ENCODE measurements around the gene STK32B.

STK32B gene

GRCh38 chr4:5125321-5125720 lies 74.0 kb downstream of the STK32B start:
- no peaks in the 10 kb centered on the region for H3K4me1 ChIP-seq (ENCODE audit: control insufficient read depth in 1 of 2, insufficient read depth in 1 of 2, low read depth in 1 of 2, low read length in 1 of 2)
- no peak for TF ChIP-seq CTCF (IDR thresholded peaks at IDR 0.05)
- H3K36me3 ChIP-seq = no peaks in the 10 kb centered on the region
- H3K27me3 ChIP-seq = no peaks in the 10 kb centered on the region
- H3K9me3 ChIP-seq = no peaks in the 10 kb centered on the region
- no peak overlapping the region for H3K4me3 ChIP-seq (ENCODE audit: low read depth in 1 of 2, low read length in 1 of 2)
- no peak overlapping the region for H3K27ac ChIP-seq

DNA sequence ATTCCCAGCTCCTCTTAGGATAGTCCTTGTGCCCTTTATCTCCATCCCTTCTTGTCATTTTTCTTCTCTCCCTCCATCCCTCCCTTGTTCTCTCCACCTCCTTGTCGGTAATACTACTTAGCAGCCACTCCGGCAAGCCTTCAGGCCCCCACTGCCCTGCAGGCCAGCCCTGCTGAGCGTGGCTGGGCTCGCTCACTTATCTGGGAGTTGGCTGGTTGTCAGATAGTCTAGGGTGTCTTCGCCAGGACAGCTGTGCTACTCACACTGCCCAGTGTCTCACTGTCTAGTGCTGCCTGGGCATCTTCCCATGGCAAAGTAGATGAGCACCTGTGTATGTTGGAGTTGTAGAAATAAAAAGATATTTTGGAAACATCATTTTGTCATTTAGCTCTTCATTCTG lies 75.0 kb downstream of the STK32B start:
- H3K27ac ChIP-seq = no peak overlapping the region
- no peak for TF ChIP-seq CTCF (IDR thresholded peaks at IDR 0.05)
- H3K4me1 ChIP-seq (ENCODE audit: control insufficient read depth in 1 of 2, insufficient read depth in 1 of 2, low read depth in 1 of 2, low read length in 1 of 2) = no peaks in the 10 kb centered on the region
- H3K27me3 ChIP-seq = no peaks in the 10 kb centered on the region
- H3K4me3 ChIP-seq (ENCODE audit: low read depth in 1 of 2, low read length in 1 of 2) = no peak overlapping the region
- no peaks in the 10 kb centered on the region for H3K36me3 ChIP-seq
- H3K9me3 ChIP-seq = no peaks in the 10 kb centered on the region

DNA sequence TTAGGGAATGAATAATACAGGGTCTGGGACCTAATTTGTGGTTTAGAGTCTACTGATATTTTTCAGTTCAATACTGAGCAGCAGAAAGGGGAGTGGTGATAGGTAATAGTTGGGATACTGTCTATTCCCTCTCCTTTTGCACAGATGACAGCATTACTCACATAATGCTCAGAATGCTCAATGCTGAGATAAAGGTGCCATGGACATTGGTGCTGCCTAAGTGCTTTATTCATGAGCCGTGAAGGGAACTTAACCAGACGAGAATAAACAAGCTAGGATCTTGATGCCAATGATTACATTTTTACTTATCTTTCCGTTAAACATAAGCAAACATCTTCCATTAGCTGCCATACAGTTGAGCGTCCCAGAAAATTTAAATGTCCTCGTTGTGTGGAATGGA lies 75.6 kb downstream of the STK32B start:
- no peaks in the 10 kb centered on the region for H3K27me3 ChIP-seq
- TF ChIP-seq CTCF (IDR thresholded peaks at IDR 0.05) = no peak
- no peak overlapping the region for H3K27ac ChIP-seq

GRCh38 chr4:5127556-5127955 lies 76.3 kb downstream of the STK32B start:
- no peak overlapping the region for H3K27ac ChIP-seq
- no peaks in the 10 kb centered on the region for H3K27me3 ChIP-seq
- H3K4me3 ChIP-seq (ENCODE audit: low read depth in 1 of 2, low read length in 1 of 2) = no peak overlapping the region
- no peaks in the 10 kb centered on the region for H3K9me3 ChIP-seq
- H3K4me1 ChIP-seq (ENCODE audit: control insufficient read depth in 1 of 2, insufficient read depth in 1 of 2, low read depth in 1 of 2, low read length in 1 of 2) = no peaks in the 10 kb centered on the region
- no peaks in the 10 kb centered on the region for H3K36me3 ChIP-seq
- no peak for TF ChIP-seq CTCF (IDR thresholded peaks at IDR 0.05)

More for the DNA sequence above, 75.6 kb downstream of the STK32B start:
- H3K4me3 ChIP-seq (ENCODE audit: low read depth in 1 of 2, low read length in 1 of 2) = no peak overlapping the region
- no peaks in the 10 kb centered on the region for H3K36me3 ChIP-seq
- H3K4me1 ChIP-seq (ENCODE audit: control insufficient read depth in 1 of 2, insufficient read depth in 1 of 2, low read depth in 1 of 2, low read length in 1 of 2) = no peaks in the 10 kb centered on the region
- H3K9me3 ChIP-seq = no peaks in the 10 kb centered on the region

DNA sequence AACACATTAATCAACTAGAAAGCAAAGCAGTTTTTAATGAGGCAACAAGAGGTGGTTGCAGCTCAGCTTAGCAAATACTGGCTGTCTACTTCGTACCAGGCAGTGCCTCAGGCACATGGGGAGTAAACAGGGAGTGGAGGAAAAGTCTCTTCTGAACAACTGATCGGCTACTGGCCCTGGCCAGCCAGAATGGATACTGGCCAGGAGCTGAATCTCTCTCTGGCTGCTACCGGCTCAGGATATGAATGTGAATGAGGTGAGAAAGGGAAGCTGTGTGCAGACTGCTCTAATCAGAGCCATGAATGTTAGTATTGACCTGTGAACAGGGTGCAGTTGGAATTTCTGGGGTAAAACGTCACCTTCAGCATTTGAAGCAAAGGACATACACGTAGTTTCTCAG lies 77.3 kb downstream of the STK32B start:
- Histone ChIP-seq H3K9me3 (no peaks in the 10 kb centered on the region), H3K27ac (no peak overlapping the region), H3K36me3 (no peaks in the 10 kb centered on the region), H3K4me3 (ENCODE audit: low read depth in 1 of 2, low read length in 1 of 2) (no peak overlapping the region), H3K4me1 (ENCODE audit: control insufficient read depth in 1 of 2, insufficient read depth in 1 of 2, low read depth in 1 of 2, low read length in 1 of 2) (no peaks in the 10 kb centered on the region), H3K27me3 (no peaks in the 10 kb centered on the region)
- no peak for TF ChIP-seq CTCF (IDR thresholded peaks at IDR 0.05)

DNA sequence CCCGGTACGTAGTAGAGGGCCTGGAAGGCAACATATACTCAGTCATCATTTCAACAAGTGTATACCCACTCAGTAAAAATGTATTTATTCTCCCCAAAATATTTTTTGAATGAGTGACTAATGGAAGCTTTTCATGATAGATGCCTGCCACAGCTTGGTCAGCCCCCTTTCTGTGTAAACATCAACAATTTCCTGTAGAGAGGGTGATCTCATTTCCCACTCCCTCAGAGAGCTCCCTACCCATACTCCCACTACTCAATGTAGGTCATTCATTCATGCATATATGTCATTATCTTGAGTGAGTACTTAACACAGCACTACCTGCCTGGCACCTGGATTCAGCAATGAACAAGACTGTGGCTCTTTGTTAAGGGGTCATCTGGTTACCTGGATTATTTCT lies 81.9 kb downstream of the STK32B start:
- no peaks in the 10 kb centered on the region for H3K4me1 ChIP-seq (ENCODE audit: control insufficient read depth in 1 of 2, insufficient read depth in 1 of 2, low read depth in 1 of 2, low read length in 1 of 2)
- no peaks in the 10 kb centered on the region for H3K9me3 ChIP-seq
- no peak overlapping the region for H3K4me3 ChIP-seq (ENCODE audit: low read depth in 1 of 2, low read length in 1 of 2)
- H3K36me3 ChIP-seq = no peaks in the 10 kb centered on the region
- no peaks in the 10 kb centered on the region for H3K27me3 ChIP-seq
- TF ChIP-seq CTCF (IDR thresholded peaks at IDR 0.05) = no peak
- no peak overlapping the region for H3K27ac ChIP-seq

All from neutrophil (primary cell).